GM19463 (cell line): Measurements from ENCODE around the gene RHOH.
"Not testable (repeated sequence)": the region's sequence is repeated elsewhere in the genome, so short reads cannot be mapped to it uniquely, and the experiment has no call there.

Source experiments
- ATAC-seq: cut with Tn5 transposase; IDR thresholded peaks from one replicate; pipeline ENCODE4 v1.9.1; 2021; ENCODE audit warnings: mild to moderate bottlenecking, moderate library complexity; ENCODE audit not compliant: unreplicated experiment

RHOH gene

DNA sequence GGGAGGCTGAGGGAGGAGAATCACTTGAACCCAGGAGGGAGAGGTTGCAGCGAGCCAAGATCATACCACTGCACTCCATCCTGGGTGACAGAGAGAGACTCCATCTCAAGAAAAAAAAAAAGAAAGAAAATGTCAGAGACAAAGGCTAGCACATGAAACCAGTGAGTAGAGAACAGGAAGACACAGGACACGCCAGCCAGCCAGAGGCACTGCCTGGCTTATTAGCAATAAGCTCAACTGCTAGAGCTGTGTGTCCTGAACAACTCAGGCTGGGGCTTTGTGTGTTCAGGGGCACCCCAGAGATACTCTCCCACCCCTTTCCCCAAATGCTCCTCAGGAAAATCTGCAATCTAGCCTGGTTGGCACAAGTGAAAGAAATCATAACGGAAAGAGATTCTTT, 60.0 kb downstream of the RHOH start:
- ATAC-seq = no peak

DNA sequence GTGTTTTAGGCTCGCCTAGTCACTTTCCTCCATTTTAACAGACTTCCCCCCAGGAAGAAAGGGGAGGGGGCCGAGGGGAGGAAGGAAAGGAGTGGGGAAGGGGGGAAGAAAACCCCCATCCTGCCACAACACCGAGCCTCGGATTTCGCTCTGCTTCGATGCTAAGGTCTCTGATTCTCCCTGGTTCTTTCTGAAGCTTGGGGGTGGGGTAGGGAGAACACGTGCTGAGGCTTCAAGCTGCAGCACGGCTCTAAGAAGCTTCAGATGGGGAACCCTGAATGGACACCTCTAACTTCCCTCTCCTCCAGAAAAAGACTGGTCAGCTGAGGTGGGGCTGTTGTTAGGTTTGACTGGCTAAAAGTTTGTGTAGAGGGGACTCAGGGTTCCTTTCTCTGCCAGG, 61.8 kb downstream of the RHOH start:
- no peak for ATAC-seq

DNA sequence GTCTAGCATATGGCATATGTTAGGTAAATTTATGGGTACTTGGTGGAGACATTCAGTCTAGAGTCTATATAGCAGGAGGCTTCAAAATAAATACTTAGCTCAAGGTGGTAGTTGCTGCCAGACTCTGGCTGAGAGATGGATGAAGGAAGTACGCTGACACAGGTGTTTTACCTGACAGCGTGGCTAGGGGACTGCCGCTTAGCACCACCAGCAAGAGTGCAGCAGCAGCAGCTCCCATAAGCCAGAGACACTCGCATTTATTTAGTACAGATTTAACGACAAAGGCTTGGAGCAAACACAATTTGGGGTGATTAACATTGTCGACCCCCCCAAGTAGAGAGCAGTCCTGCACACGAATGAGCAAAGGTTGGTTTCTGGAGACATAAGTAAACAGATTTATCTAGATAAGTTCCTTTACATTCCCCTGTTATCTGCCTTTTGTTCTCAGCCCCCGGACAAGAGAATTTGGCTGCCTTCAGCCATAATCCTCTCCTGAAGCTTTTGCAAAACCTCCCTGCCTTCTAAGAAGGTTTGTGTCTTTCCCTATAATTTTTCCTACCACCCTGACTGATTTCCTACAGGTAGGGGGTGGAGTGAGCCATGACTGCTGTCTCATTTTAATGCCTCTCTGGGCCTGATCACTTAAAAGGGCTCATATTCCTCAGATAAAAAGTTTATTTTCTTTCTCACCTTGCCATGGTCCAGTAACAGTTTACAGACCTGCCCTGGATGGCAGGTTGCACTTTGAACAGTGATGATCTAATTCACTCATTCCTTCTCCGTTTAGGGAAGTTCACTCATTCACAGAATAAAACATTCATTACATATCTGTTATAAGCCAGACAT, 64.6 kb downstream of the RHOH start:
- ATAC-seq = no peak

DNA sequence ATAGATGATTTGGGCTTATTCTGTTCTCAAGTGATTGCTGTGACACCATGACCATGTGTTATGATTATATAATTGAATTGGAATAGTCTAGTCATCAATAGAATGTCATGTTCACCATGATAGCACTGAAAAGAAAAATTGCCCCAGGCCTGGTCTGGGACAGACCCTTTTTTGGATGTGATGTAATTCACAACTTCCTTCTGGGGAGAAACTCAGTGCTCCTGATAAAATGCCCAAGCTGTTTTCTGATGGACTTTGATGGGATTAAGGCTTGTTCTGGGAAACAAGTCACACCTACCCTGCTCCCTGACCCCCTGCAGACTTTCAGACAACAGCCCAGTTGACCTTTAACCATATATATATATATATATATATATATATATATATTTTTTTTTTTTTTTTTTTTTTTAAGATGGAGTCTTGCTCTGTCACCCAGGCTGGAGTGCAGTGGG, 65.3 kb downstream of the RHOH start:
- no peak for ATAC-seq

DNA sequence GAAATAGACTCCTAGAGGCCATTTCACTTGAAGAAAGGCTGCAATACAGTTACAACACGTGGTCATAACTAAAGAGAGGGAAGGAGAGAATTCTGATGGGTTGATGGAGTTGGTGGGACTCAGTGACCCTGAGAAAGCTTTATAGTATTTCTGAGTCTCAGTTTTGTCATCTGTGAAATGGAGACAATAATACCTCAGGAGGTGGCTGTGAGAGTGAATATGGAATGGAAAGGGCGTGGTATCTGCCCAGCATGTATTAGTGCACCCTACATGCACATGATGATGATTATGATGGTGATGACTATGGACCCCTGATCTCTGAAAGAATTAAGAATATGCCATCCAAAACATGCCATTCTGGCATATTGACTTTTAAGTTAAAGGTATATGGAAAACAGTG, 66.0 kb downstream of the RHOH start:
- no peak for ATAC-seq

DNA sequence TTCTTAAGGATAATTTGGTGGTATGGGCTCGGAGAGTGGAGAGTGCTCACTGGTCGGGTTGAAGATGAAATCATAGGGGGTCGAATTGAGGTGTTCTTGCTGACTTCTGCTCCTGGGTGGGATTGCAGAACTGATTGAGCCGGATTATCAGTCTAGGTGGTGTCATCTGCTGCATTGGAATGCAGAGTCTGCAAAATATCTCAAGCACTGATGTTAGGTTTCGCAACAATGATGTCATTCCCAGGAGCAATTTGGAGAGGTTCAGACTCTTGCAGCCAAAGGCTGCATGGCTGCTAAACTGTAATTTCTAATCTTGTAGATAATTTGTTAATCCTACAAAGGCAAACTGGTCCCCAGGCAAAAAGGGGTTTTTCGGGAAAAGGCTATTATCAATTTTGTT, 67.7 kb downstream of the RHOH start:
- ATAC-seq = no peak

DNA sequence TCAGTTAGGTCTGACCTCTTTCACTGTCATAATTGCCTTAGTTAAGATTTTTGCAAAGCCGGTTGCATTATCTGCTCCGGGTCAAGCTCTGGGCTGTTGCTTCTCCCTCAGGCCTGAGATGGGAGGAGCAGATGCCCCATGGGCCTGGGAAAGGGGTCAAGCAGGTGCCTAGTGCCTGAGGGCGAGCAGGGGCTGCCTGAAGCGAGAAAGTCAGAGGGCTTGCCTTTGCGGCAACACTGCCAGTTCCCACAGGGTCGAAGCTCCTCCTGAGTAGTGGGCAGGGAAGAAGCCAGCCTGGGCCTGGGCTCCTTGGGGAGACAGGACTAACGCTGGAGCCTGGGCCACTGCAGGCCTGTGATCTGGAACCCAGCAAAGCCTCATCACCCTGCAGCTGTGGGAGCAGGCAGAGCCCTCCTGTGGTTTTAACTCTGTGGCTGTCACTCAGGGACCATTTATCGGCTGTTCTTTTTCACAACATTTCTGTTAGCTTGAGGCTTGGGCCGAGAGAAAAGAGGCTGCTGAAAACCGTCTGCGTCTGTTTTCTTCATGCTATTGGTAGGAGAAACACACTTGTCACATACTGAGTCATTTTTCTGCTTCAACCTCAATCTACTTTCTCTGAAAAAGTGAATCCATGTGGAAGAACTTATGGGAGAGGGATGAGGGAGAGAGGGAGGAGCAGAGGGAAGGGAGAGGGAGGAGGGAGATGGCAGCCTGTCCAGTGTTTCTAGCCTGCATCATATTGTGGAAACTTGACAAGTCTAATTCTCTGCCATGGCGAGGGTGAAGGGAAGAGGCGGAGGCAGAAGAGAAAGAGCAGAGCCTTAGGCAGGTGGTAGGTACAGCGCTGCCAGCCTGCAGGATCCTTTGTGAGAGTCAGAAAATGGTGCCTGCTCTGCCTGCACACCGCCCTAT, 68.4 kb downstream of the RHOH start:
- peak; percentile 53 for ATAC-seq

DNA sequence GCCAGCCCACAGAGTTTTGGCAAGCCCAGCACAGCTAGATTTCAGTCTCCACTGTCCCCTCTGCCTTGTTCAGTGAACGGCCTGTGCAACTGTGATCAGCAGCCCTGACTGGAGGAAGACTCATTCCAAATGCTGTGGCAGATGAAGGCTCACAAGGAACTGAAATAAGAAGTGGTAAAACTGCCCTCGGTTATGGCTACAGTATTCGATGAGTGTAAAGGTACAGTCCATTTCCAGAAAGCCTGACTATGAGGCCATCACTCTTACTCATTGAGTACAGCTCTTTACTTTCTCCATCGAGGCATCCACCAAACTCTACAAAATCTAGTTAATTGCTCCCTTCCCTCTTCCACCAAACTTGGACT, 69.1 kb downstream of the RHOH start:
- ATAC-seq = no peak

DNA sequence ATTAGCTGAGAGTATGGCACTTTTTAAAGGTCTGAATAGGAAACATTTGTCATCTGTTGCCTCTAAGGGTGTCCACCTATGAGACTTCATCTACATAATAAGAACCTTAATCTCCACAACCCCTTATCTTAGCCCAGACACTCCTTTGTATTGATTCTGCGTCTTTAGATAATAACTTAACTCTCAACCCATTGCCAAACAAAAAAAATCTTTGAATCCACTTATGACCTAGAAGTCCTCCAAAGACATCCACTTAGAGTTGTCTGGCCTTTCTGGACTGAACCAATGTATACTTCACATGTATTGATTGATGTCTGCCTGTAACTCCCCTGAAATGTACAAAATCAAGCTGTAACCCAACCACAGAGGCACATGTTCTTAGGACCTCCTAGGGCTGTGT, 72.3 kb downstream of the RHOH start:
- no peak for ATAC-seq

DNA sequence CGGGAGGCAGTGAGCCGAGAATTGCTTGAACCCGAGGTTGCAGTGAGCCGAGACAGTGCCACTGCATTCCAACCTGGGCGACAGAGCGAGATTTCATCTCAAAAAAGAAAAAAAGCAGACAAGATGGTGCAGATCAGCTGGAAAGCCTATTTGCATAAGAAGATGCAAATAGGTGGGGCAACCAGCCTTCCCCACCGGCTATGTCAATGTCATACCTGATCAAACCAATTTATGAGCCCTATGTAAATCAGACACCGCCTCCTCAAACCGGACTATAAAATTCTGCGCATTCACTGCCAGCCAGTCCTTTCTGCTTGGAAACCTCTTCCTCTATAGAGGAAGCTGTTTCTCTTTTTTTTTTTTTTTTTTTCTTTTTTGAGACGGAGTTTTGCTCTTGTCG, 73.8 kb downstream of the RHOH start:
- ATAC-seq = no peak

DNA sequence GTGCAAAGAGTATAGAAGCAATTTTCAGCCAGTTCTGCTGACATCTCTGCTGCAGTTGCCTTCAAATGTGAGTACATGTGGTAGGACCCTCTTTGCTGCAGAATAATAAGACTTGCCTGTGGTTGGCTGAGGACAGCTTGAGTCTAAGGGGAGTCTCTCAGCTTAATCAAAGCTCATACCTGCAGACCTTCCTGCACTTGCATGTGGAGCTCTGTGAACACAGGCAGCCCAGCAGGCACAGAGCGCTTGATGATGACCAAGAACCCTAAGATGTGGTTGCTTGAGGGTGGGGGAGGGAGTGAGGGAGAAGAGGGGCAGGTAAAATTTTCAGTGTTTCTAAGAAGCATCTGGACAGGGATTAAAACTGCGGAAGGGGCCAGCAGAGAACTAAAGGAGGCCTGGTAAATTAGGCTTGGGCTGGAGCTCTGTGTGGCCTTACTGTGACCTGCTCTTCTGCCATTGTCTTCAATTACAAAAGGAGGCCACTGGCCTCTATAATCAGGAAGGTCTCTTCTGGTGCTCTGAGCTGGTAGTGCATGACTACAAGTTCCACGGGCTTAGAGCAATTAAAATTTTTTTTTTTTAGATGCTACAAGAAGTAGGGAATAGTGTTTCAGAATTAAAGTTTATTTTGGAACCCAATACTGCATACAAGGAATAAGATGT, 78.4 kb downstream of the RHOH start:
- ATAC-seq = no peak

DNA sequence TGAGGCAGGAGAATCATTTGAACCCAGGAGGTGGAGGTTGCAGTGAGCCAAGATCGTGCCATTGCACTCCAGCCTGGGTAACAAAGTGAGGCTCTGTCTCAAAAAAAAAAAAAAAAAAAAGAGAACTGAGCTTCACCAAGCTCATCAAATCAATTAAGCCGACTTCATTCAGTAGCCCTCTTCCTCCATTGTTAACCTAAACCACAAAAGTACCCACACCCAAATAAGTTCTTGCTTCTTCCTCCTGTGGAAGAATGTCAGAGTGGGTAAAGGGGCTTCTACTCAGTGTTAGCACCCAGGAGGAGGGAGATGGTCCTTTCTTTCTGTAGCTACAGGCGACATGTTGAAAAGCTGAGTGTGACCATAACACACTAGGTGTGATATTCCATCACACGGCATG, 79.7 kb downstream of the RHOH start:
- ATAC-seq = no peak

DNA sequence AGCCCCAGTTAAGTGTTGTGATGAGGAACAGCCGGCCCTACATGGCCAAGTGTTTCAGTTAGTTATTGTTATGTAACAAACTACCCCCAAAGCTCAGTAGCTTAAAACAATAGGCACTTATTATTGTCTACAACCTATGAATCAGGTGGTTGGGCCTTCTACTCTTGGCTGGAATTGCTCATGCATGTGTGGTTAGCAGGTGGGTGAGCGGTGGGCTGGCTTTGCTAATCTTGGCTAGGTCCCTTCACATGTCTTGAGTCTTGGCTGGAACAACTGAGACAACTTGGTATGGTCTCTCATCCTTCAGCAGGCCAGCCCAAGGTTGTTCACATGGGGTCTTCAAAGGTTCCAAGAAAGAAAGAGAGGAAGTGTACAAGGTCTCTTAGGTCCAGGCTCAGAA, 83.8 kb downstream of the RHOH start:
- ATAC-seq = no peak

DNA sequence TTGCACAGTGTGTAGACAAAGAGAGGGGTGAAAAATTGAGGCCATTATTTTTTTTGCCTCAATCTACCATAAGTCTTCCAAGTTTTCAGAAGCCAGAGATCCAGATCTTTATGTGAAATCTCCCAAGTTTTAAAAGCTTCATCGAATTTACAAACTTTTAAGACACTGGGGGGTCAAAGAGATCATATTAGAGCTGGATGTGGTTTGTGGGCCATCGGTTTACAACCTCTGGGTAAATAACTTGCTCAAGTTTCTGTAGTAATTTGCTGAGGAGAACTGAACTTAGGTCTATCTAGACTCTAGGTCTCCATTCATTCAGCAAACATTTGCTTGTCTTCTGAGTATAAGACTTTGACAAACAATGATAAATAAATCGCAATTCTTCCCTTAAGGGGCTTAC, 84.3 kb downstream of the RHOH start:
- no peak for ATAC-seq

DNA sequence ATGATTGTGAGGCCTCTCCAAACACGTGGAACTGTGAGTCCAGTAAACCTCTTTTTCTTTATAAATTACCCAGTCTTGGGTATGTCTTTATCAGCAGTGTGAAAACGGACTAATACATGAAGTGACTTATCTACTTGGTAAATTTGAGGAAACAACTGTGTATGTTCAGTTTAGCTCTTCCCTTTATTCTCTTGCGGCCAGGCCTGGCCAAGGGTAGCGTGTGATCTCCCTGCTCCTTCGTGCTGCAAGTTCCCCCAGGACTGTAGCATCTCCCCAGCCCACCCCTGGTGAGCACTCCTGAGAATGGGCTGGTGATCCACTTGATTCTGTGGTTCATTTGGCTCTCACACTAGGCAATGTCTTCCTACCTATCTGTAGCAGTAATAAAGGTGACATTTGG, 85.1 kb downstream of the RHOH start:
- no peak for ATAC-seq

DNA sequence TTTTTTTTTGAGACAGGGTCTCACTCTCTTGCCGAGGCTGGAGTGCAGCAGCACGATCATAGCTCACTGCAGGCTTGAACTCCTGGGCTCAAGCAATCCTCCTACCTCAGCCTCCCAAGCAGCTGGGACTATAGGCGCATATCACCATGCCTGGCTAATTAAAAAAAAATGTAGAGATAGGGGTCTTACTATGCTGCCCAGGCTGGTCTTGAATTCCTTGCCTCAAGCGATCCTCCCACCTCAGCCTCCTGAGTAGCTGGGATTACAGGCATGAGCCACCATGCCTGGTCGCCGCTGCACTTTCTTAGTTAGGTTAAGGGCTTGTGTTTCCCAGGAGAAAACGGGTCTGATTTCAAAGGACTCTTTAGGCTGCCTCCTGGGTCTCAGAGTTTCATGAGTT, 86.0 kb downstream of the RHOH start:
- not testable (repeated sequence) for ATAC-seq

DNA sequence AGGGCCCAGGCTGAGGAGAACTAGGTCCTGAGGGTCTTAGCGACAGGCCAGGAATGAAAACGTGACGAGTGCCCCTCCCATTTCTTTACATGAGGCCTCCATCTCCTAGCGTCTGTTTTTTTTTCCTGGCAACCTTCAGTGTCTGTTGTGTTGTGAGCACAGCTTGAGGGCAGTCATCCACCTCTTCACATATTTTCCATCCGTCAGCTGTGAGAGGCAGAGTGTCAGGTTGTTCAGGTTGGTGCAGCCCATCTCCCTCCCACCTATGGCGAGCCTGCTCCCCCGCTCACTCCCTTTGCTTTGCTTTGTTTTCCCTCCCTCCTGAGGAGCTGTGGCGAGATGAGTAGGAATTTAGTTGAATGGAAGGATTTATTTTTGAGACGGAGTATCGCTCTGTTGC, 86.6 kb downstream of the RHOH start:
- no peak for ATAC-seq

DNA sequence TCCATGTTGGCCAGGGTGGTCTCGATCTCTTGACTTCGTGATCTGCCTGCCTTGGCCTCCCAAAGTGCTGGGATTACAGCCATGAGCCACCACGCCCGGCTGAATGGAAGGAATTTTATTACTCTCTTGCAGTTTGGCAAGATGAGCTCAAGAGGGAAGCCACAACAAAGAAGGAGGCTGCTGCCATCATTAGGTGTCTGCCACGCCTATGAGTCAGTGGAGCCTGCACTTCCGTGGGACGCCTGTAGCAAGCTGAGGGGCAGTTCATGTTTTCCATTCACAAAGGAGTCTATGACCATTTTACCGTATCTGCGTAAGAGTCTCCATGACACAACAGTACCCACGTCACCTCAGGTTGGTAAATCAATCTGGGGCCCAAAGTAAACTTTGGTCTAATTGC, 87.1 kb downstream of the RHOH start:
- ATAC-seq = no peak

DNA sequence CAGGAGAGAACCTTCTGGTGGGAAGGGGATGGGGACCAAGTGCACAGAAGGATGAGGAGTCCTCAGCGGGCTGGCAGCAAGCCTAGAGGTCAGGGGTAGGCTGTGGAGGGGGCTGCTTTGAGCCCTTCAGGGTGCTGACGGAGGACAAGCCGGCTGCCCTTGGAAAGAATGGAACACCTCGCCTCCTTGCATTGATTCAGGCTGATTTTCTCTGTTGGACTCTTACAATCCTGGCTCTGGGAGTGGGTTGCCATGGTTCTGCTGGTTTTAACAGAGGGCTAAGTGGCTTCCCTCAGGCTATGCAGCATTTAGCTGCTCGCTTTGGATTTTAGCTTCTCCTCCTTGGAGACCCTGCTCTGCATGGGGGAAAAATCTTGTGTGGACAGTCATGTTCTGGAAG, 88.9 kb downstream of the RHOH start:
- no peak for ATAC-seq

DNA sequence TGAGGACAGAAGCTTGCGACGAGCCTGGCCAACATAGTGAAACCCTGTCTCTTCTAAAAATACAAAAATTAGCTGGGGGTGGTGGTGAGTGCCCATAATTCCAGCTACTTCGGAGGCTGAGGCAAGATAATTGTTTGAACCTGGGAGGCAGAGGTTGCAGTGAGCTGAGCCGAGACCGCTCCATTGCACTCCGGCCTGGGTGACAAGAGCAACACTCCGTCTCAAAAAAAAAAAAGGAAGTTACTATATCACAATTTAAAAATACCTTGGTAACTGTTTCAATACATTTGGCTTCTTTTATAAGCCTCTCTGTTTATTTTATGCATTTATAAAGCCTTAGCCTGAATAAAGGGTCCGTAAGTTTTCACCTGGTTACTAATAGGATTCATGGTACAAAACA, 91.7 kb downstream of the RHOH start:
- ATAC-seq = no peak

DNA sequence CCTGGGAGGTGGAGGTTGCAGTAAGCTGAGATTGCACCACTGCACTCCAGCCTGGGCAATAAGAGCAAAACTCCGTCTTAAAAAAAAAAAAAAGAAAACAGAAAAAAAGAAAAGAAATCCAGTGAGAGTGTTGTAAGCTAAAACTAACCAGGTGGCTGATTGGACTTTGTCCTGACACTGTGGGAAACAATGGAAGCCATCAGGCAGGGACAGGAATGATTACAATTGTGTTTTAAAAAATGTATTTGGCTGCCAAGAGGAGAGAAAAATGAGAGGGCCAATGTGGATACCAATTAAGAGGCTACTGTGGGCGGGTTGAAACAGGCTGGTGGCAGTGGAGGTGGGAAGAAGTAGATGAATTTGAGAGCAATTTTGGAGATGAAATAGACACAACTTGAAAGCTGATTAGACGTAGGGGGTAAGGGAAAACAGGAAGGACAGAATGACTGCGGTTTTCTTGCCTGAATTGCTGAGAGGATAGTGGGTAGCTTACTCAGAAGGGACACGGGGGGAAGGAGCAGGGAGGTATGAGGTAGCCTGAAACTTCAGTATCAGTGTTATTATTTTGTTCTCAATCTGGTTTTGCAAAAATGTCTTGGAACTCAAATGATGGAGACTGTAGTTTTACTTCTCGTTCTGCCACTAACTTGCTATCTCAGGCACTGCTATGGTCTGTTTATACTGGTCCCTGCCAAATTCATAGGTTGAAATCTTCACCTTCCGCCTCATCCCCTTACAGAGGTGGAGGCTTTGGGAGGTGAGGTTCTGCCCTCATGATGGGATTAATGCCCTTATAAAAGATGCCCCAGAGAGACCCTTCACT, 92.7 kb downstream of the RHOH start:
- ATAC-seq = no peak
